ENCODE data around the gene TOP3B.
"Not testable (repeated sequence)": the region's sequence is repeated elsewhere in the genome, so short reads cannot be mapped to it uniquely, and the experiment has no call there.

The TOP3B gene

GRCh38 chr22:21943571-21944448 is 38.8 kb downstream of the TOP3B start:
- peak in 1 of 14 donors; percentile 23 for DNase-seq

DNA sequence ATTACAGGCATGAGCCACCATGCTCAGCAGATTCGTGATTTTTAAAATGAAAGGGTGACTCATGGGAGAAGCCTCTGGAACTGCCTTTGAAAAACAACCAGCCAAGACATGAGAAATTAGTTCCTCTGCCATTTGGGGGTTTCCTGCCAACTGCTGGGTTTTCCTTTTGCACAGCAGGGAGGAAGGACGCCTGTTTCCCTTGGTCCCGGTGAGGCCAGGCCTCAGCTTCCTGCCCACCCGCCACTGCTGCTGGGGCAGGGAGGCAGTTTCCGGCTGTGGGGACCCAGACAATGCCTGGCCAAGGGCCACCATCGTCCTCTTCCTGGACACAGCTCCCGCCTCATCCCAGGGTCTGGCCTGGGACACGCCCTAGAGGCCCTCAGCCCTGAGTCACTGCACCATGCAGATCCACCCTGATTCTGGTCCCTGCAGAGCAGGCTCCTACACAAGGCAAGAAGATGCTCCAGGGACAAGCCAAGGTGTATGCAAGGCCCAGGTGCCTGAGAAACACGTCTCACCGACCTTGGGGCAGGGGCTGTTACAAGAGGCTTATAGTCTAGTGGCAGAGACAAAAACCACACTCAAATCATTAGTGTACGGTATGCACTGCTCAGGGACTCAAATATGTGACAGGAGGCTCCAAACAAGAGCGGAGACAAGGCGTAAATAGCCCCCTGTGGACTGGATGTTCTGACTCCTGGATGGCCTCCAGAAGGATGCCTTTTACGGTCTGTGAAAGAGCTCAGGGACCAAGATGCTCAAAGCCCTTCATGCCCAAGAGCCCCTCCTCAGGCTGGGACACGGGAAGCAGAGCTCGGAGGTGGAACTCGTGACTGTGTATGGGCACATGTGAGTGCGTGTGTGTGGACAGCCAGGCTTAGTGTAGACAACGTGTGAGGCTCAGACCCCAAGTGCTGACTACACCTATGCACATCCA is 39.9 kb downstream of the TOP3B start:
- peak in 5 of 14 donors; percentile 17 to 52 (median 27) for DNase-seq

DNA sequence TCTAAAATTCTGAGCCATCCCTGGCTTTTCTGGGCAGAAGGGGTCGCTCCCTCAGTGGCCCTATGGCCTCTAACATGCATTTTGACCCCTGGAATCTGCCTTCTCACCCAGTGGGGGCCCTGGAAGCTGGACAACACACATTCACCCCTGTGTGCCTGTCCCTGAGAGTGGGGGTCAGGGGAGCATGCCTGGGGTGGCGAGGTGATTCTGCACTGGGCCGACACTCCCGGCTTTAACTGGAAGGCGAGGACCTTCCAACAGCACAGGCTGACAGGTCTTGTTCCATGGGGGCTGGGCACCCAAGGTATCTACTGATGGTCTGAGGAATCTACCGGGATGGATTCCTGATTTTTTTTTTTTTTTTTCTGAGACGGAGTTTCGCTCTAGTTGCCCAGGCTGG is 40.7 kb downstream of the TOP3B start:
- no peak for DNase-seq

GRCh38 chr22:21940521-21940920 is 42.1 kb downstream of the TOP3B start:
- DNase-seq: peak in 3 of 14 donors; percentile 11 to 17 (median 14)

DNA sequence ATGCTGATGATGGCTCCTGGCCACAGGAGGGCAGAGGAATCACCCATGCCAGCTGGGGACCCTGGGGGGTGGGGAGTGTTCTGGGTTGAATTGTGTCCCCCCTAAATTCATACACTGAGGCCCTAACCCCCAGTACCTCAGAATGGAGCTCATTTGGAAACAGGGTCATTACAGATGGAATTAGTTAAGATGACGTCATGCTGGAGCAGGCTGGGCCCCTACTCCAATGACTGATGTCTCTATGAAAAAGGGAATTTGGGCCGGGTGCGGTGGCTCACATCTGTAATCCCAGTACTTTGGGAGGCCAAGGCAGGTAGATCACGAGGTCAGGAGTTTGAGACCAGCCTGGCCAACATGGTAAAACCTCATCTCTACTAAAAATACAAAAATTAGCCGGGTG is 42.7 kb downstream of the TOP3B start:
- not testable (repeated sequence) for DNase-seq

- peak in 3 of 14 donors; percentile 18 to 29 (median 19) for DNase-seq
Measured at GRCh38 chr22:21939461-21939913, 43.1 kb downstream of the TOP3B start.

DNA sequence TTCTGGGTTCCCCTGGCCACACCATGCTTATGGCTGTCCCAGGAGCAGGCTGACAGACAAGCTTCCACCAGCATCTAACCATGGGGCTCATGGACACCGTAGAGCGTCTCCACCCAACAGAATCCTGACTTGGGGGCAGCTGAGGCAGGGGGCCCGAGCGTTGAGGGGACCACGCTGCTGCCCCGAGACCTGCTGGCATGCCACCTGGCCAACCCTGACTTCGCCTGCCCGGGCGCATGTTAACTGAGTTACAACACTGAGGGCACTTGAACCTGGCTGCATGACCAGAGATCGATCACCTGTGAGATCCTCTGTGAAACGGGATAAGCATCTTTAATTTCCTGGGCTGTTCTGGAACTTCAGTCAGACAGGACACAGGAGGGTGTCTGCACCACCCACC is 43.7 kb downstream of the TOP3B start:
- no peak for DNase-seq

GRCh38 chr22:21938071-21938822 is 44.3 kb downstream of the TOP3B start:
- peak; percentile 57 to 97 (median 92) for DNase-seq

DNA sequence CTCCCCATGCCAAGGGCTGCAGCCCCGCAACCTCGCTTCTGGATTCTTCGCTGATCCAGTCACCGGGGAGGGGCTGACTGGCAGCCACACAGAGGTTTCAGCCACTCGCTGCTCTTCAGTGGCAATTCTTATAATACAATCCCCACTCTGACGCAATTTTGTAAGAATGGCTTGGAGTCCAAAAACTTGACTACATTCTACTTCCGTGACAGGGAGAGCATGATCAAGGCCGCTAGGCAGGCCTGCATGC is 44.8 kb downstream of the TOP3B start:
- DNase-seq: peak in 2 of 14 donors; percentile 80 to 88

DNA sequence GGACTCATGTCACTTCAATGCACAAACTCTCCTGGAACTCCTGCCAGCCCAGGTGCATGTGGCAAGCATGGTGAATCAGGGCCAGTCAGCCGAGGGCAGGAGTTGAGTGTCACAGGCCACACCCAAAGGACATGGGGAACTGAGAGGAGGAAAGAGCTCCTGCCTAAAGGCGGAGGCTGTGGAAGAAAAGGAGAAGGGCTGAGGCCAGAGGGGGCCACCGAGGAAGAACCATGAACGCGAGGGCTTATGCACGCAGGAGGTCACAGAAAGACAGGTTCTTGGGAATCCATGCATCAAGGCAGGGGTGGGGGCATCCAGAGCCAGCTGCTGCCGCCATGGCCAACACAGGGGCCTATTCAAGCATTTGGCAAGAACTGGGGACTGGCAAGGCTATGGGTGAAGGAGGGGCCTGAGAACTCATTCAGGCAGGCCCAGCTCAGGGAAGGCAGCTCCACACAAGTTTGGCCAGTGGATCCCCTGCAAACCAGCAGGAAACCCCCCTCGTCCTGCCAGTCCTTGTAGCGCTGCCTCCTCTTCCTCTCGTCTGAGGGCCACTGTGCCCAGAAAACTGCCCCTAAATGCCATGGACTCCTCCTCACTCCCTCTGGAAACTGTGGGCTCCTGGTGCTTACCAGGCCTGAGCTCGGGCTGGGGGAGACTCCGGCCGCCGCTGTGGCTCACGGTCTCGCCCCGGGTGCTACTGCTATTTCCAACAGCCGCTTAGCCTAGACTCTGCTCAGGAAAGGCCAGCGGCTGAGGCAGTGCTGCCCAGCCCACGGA is 45.4 kb downstream of the TOP3B start:
- DNase-seq: peak in 12 of 14 donors; percentile 31 to 74 (median 50)

DNA sequence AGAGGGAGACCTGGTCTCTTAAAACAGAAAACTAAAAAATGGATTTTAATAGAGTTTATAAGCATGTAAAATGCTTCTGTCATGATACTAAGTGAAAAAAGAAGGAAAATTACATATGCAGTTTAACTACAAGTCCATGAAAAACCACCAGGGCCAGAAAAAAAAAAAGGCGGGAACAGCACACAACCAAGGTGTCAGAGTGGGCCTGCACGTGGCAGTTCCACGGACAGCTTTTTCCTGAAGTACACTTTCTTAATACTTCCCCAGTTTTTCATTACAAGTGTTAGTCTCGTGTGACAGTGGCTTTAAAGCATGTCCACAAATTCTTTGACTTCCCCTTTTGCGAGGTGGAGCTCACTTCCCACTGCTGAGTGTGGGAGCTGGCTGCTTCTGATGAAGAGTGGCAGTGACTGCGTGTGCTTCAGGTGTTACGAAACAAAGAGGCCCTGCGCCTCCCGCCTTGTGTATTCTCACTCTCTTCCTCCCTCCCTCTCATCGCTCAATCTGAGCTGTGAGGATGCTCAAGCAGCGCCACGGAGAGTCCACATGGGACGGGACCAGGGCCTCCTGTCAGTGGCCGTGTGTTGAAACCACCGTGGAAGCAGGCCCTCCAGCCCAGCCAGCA is 46.3 kb downstream of the TOP3B start:
- DNase-seq: peak in 5 of 14 donors; percentile 19 to 32 (median 24)

DNA sequence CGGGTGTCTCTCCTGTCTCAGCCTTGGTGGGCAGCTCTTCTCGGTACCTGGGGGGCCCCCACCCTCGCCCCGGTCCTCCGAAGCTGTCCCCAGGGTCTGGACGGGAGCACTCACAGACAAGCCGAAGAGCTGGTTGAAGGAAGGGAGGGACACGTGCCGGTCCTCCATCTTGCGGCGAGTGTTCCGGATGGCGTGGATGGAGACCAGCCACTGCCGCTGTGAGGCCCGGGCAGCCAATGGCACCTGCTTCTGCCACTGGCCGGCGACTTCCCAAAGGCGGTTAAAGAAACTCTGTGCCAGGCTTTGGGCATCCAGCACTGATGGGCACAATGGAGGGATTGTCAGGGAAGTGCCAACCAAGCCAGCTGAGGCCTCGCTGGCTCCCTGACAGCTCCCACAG is 48.7 kb downstream of the TOP3B start:
- DNase-seq: peak in 11 of 14 donors; percentile 39 to 70 (median 44)

DNA sequence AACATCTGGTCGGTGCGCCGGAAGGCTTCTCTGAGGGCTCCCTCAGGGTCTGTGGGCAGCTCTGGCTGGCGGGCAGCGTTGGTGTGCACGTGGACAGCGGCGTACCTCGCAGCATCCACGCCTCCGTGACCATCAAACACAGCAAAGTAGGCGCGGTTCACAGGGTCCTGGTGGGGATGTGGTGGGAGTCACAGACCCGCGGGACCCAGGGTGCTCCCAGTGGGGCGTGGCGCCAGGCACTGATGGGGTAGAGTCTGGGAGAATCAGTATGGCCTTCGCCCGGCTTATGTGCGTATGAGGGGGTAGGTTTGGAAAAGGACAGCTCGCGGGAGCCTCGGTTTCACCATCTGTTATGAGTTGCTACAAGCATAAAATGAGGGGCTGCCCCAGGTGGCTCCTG is 49.2 kb downstream of the TOP3B start:
- no peak for DNase-seq

DNA sequence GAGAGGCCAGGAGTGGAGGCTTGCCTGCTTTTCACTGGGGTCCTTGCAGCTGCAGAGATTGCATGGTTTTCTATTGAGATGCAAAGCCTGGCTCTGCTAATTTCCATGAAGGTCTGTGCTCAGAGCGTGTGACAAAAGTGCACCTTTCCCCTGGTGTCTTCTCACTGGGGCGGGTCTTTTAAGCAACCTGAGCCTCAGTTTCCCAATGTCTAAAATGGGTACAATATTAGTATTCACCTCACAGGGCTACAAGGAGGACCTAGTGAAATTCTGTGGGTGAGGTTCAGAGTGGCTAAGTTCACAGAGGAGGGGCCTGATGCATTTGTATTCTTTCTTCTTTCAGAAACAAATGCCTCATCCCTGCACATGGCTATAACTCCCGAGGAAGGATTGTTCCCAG is 50.2 kb downstream of the TOP3B start:
- DNase-seq: no peak

GRCh38 chr22:21931056-21931455 is 51.5 kb downstream of the TOP3B start:
- DNase-seq: no peak

DNA sequence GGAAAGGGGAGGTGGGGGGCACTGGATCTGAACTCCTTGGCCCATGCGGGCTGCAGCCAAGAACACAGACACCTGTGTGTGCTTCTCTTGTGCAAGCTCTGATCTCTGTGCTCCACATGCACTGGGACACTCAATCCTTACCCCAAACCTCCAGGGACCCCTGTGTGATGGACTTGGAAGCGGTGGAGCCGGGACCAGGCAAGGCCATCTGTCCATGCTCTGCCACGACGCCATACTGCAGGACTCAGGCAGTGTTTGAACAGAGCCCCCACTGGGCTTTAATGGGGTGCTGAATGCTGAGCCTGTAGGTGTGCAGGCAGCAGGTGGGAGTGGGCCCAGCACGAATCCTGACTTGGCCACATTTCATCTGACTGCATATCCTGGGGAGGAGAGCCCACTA is 53.3 kb downstream of the TOP3B start:
- no peak for DNase-seq

DNA sequence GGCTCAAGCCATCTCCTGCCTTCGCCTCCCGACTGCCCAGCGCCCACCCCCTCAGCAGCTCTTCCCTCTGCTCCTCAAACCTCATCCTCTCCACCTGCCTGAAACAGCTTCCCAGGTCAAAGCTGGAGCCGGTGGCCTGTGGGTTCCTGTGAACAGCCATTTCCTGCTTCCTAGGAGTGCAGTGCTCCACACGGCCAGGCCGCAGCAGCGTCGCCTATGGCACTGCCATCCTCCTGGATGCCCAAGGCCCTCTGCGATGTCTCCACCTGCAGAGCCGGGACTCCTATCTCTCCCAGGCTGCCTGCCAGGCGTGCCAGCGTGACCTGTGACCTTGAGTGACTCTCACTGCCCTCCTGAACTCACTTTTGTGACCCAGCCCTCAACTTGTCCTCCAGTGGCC is 54.5 kb downstream of the TOP3B start:
- DNase-seq: no peak

- DNase-seq: no peak
Measured at GRCh38 chr22:21927174-21927823, 55.3 kb downstream of the TOP3B start.

- DNase-seq: no peak
Measured at GRCh38 chr22:21926728-21927127, 55.9 kb downstream of the TOP3B start.

DNA sequence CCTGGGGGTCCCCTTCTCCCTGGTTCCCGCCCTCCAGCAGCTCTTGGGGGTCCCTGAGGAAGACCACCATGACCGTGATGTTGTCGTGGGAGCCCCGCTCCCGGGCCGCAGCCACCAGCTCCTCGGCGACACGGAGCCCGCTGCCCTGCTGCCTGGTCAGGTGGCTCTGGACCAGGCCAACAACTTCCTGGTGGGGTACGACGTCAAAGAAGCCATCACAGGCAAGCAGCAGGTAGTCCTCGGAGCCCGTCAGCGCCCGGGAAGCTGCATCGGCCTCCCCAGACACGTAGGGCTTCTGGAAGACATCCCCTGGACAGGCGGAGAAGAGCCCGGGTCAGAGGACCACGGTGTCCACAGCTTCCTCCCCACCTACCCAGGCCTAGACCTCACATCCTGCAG is 59.4 kb downstream of the TOP3B start:
- DNase-seq: no peak

Data from C1 segment of cervical spinal cord (tissue), 14 donors.